ENCODE results near the gene ADRB1.

ADRB1 gene

DNA sequence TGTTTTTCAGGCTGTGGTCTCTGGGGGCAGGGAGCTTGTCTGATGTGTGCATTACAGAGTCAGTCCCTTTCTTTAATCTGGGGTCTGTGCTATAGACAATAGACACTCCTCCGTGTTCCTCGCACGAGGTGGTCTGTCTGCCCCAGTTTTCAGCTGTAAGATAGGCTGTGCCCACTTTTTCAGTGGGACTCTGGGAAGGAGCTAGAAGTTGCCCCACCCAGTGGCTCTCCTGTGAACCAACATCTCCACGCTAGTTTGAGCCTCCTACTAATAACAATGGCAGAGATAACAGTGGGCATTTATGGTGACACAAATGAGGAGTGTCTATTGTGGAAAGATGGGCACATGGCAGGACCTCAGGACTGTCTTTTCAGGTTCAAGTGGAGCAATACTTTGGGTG is 44.0 kb downstream of the ADRB1 start:
- Histone ChIP-seq H3K36me3 (ENCODE audit: control insufficient read depth, low read length) (no peaks in the 10 kb centered on the region), H3K4me2 (ENCODE audit: low read length) (no peak overlapping the region), H3F3A (ENCODE audit: control insufficient read depth, insufficient read depth) (no peaks in the 10 kb centered on the region), H4K20me1 (ENCODE audit: control insufficient read depth, insufficient read depth, low read depth, low read length) (no peaks in the 10 kb centered on the region), H3K27ac (ENCODE audit: low read depth, low read length) (no peak overlapping the region), H3K9me3 (ENCODE audit: control insufficient read depth, insufficient read depth, low read length) (no peaks in the 10 kb centered on the region), H3K27me3 (ENCODE audit: control insufficient read depth, low read length) (peaks cover 5% of the 10 kb centered on the region), H3K79me2 (ENCODE audit: control insufficient read depth, low read length) (no peaks in the 10 kb centered on the region), H3K4me1 (ENCODE audit: control insufficient read depth, low read length) (no peaks in the 10 kb centered on the region), H3K4me3 (ENCODE audit: low read length) (no peak overlapping the region), H3K9me2 (replicated peaks; ENCODE audit: control insufficient read depth, low read length) (no peaks in the 10 kb centered on the region)
- no peak for TF ChIP-seq EZH2phosphoT487 (IDR thresholded peaks at IDR 0.05; ENCODE audit: borderline replicate concordance, low read length)
- TF ChIP-seq, protein P1, sequence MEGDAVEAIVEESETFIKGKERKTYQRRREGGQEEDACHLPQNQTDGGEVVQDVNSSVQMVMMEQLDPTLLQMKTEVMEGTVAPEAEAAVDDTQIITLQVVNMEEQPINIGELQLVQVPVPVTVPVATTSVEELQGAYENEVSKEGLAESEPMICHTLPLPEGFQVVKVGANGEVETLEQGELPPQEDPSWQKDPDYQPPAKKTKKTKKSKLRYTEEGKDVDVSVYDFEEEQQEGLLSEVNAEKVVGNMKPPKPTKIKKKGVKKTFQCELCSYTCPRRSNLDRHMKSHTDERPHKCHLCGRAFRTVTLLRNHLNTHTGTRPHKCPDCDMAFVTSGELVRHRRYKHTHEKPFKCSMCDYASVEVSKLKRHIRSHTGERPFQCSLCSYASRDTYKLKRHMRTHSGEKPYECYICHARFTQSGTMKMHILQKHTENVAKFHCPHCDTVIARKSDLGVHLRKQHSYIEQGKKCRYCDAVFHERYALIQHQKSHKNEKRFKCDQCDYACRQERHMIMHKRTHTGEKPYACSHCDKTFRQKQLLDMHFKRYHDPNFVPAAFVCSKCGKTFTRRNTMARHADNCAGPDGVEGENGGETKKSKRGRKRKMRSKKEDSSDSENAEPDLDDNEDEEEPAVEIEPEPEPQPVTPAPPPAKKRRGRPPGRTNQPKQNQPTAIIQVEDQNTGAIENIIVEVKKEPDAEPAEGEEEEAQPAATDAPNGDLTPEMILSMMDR (IDR thresholded peaks at IDR 0.05; ENCODE audit: low read depth, low read length, poor library complexity, severe bottlenecking): no peak

DNA sequence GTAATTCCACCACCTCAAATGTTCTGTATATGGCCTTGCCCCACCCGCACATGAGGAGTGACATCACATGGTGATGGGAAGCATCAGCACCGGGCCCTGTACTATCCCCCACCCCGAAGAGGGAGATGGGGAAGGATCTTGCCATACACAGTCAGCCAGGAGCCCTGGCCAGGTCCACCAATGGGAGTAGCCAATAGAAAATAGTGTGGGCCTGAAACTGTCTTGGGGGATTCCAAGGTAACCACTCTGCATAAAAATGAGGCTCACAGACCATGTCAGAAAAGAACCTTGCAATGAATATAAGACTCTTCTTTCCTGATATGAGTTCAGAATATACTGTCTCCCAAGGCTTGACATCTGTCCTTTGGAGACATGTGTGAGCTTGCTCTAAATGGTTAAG is 51.1 kb downstream of the ADRB1 start:
- Histone ChIP-seq H3K79me2 (ENCODE audit: control insufficient read depth, low read length) (no peaks in the 10 kb centered on the region), H4K20me1 (ENCODE audit: control insufficient read depth, insufficient read depth, low read depth, low read length) (no peaks in the 10 kb centered on the region), H3K9me3 (ENCODE audit: control insufficient read depth, insufficient read depth, low read length) (0 out of 2 replicates have a peak, but pooled peaks cover 3% of the 10 kb centered on the region), H3K4me3 (ENCODE audit: low read length) (no peak overlapping the region), H3K36me3 (ENCODE audit: control insufficient read depth, low read length) (no peaks in the 10 kb centered on the region), H3F3A (ENCODE audit: control insufficient read depth, insufficient read depth) (peaks cover 2% of the 10 kb centered on the region; the same call in 1 of the 2 replicates), H3K9me2 (replicated peaks; ENCODE audit: control insufficient read depth, low read length) (no peaks in the 10 kb centered on the region), H3K4me1 (ENCODE audit: control insufficient read depth, low read length) (peaks cover 48% of the 10 kb centered on the region), H3K4me2 (ENCODE audit: low read length) (peak overlapping the region; percentile 84; the same call in 1 of the 2 replicates), H3K27ac (ENCODE audit: low read depth, low read length) (no peak overlapping the region), H3K27me3 (ENCODE audit: control insufficient read depth, low read length) (peaks cover 5% of the 10 kb centered on the region)
- TF ChIP-seq EZH2phosphoT487 (IDR thresholded peaks at IDR 0.05; ENCODE audit: borderline replicate concordance, low read length): no peak
- TF ChIP-seq, protein P1 (IDR thresholded peaks at IDR 0.05; ENCODE audit: low read depth, low read length, poor library complexity, severe bottlenecking): no peak

DNA sequence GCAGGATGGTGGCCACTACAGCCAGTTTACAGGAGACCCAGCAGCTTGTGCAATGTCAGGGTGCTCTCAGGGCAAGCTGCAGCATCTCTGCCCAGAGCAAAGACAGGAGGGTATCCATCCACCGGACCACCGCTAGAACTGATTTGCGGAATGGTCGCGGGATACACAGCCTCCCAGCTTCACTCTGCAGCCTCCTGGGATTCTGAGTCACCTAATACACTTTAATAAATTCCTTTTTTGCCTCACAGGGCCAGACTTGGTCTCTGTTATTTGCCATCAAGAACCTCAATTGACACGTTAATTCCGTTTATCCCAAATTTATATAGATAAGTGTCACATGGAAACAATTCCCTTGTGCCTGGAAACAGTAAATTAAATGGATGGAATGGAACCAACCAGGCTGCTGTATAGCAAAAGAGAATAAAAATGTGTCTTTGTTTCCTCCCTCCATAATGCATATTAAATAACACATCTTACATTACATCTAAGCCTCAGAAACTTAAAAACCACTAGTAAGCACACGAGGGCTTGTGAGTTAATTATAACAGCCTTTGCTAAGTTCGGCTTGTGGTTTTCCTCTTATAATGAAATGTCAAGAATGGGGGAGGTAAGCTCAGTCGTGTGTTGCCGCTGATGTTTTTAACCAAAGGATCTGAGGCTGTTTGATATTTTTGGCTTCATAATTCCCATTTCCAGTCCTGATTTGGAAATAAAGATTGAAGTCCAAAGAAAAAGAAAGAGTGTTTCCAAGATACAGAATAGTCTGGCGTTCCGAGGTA is 52.1 kb downstream of the ADRB1 start:
- Histone ChIP-seq H3K36me3 (ENCODE audit: control insufficient read depth, low read length) (no peaks in the 10 kb centered on the region), H3K9me2 (replicated peaks; ENCODE audit: control insufficient read depth, low read length) (no peaks in the 10 kb centered on the region), H3K27ac (ENCODE audit: low read depth, low read length) (peak overlapping the region; percentile 56), H4K20me1 (ENCODE audit: control insufficient read depth, insufficient read depth, low read depth, low read length) (no peaks in the 10 kb centered on the region), H3K9me3 (ENCODE audit: control insufficient read depth, insufficient read depth, low read length) (0 out of 2 replicates have a peak, but pooled peaks cover 3% of the 10 kb centered on the region), H3K79me2 (ENCODE audit: control insufficient read depth, low read length) (no peaks in the 10 kb centered on the region), H3K27me3 (ENCODE audit: control insufficient read depth, low read length) (peaks cover 13% of the 10 kb centered on the region), H3K4me1 (ENCODE audit: control insufficient read depth, low read length) (peaks cover 53% of the 10 kb centered on the region), H3K4me2 (ENCODE audit: low read length) (peak overlapping the region; percentile 84), H3F3A (ENCODE audit: control insufficient read depth, insufficient read depth) (peaks cover 2% of the 10 kb centered on the region; the same call in 1 of the 2 replicates), H3K4me3 (ENCODE audit: low read length) (peak overlapping the region; percentile 61)
- peak; percentile 71; the same call in 1 of the 2 replicates for TF ChIP-seq EZH2phosphoT487 (IDR thresholded peaks at IDR 0.05; ENCODE audit: borderline replicate concordance, low read length)
- TF ChIP-seq, protein P1 (IDR thresholded peaks at IDR 0.05; ENCODE audit: low read depth, low read length, poor library complexity, severe bottlenecking): no peak

All from DOHH2 (cell line).